Measurements from ENCODE around the gene ZFP30.
"Not testable (repeated sequence)": the region's sequence is repeated elsewhere in the genome, so short reads cannot be mapped to it uniquely, and the experiment has no call there.

Gene ZFP30

DNA sequence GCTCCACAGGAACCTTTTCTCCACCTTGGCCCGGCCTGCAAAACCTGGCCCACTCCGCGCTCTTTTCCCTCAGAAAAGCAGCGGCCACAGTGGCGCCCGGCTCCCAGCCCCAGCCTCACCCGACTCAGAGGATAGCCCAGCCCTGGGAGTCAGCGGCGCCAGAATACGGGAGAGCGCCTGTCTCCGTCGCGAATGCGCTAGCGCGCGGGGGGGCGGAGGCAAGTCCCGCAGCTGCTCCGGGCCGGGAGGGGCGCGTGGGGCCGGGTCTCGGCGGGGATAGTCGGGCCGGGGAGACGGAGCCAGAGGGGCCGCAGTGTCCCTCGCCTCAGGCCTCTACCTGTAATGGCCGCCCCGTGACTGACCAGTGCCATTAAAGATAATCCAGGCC is at the start of gene ZFP30:
Gene ZFP30 (minus strand): TSS at position 165 of the 388 bp plus-strand sequence. CDS start 7,643 bp downstream, outside the sequence.
- peak; percentile 56 to 73 for DNase-seq (ENCODE audit: low read depth in 2 of 2)

DNA sequence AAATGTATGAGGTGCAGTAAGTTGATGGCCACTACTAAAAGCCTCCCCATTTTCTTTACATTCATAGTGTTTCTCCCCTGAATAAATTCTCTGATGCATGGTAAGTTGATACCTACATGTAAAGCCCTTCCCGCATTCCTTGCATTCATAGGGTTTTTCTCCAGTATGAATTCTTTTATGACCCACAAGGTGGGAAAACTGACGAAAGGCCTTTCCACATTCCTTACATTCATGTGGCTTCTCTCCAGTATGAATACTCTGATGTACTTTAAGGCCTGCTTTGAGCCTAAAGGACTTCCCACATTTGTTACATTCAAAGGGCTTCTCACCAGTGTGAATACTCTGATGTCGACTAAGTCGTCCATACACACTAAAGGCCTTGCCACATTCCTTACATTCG is 43.8 kb upstream of the ZFP30 start:
- DNase-seq (ENCODE audit: low read depth in 2 of 2): no peak

- DNase-seq (ENCODE audit: low read depth in 2 of 2): no peak
Measured at GRCh38 chr19:37698216-37698615, 43.0 kb upstream of the ZFP30 start.

GRCh38 chr19:37695144-37695899 is 40.1 kb upstream of the ZFP30 start:
- no peak for DNase-seq (ENCODE audit: low read depth in 2 of 2)

GRCh38 chr19:37692956-37693620 is 37.8 kb upstream of the ZFP30 start:
- no peak for DNase-seq (ENCODE audit: low read depth in 2 of 2)

- peak; percentile 72 for DNase-seq (ENCODE audit: low read depth in 2 of 2)
Measured at GRCh38 chr19:37691881-37692504, 36.7 kb upstream of the ZFP30 start.

- DNase-seq (ENCODE audit: low read depth in 2 of 2): no peak
Measured at GRCh38 chr19:37683520-37683919, 28.3 kb upstream of the ZFP30 start.

DNA sequence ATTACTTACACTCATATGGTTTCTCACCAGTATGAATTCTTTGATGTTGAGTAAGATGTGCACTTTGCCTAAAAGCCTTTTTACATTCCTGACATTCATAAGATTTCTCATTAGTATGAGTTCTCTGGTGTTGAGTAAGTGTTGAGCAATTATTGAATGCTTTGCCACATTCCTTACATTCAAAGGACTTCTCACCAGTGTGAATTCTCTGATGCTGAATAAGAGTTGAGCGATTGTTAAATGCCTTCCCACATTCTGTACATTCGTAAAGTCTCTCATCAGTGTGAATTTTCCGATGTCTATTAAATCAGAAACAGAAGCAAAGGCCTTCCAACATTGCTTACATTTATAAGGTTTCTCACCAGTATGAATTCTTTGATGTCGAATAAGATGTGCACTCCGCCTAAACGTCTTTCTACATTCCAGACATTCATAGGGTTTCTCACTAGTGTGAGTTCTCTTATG is 14.2 kb upstream of the ZFP30 start:
- no peak for DNase-seq (ENCODE audit: low read depth in 2 of 2)

DNA sequence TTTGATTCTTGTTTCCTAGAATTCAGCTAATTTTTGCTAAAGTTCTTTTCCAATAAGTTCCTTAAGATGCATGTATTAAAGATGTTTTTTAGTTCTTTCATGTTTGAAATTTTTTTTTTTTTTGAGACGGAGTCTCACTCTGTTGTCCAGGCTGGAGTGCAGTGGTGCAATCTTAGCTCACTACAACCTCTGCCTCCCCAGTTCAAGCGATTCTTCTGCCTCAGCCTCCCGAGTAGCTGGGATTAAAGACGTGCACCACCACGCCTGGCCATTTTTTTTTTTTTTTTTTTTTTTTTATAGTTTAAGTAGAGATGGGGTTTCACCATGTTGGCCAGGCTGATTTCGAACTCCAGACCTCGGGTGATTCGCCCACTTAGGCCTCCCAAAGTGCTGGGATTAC is 1.9 kb upstream of the ZFP30 start:
- not testable (repeated sequence) for DNase-seq (ENCODE audit: low read depth in 2 of 2)

DNA sequence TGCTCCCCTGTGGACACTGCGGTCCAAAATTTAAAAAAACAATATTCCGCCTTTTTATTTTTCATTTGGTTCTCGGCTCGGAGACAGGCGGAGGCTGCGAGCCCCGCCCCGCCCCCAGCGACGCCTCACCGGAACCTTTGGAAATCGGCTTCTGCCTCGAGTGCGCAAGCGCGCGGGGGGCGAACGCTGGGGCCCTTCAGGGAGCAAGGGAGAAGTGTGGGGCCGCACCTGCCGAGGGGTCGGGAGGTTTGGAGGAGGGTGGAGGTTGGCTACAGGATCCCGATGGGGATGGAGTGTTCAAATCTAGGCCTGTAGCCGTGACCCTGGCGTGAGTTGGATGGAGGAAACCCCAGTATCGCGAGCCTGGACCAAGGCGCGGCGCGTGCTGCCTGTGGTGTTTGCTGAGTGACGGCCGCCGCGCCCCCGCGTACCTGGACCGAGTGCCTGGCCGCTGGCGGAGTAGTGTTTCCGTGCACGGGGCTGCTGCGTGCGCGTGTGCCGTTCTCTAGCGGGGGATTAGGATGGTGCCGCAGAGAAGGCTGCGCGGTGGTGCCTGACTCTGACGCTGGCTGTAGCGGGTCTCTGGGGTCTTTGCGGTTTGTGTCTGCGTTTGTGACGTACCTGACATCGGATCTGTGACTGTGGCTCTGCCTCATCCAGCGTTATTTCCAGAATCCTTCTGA is 565 bp upstream of the ZFP30 start:
- DNase-seq (ENCODE audit: low read depth in 2 of 2): peak; percentile 69 to 83

GRCh38 chr19:37654629-37655300 is 500 bp downstream of the ZFP30 start:
- DNase-seq (ENCODE audit: low read depth in 2 of 2): peak; percentile 0 to 9

GRCh38 chr19:37654118-37654517 is 1.1 kb downstream of the ZFP30 start:
- no peak for DNase-seq (ENCODE audit: low read depth in 2 of 2)

GRCh38 chr19:37635076-37636056 is 19.9 kb downstream of the ZFP30 start:
- DNase-seq (ENCODE audit: low read depth in 2 of 2): no peak

- peak; percentile 24 to 47 for DNase-seq (ENCODE audit: low read depth in 2 of 2)
Measured at GRCh38 chr19:37594982-37595382, 60.3 kb downstream of the ZFP30 start.

- DNase-seq (ENCODE audit: low read depth in 2 of 2): peak; percentile 85 to 89
Measured at GRCh38 chr19:37594304-37594981, 60.8 kb downstream of the ZFP30 start, which contains the start of the genes ZNF540 and ZNF571. ZNF540 (plus strand) TSS chr19:37594876; CDS start chr19:37598448, 3,572 bp downstream. ZNF571 (minus strand) TSS chr19:37594792; CDS start chr19:37586676, 8,116 bp downstream.

GRCh38 chr19:37593996-37594303 is 61.3 kb downstream of the ZFP30 start:
- DNase-seq (ENCODE audit: low read depth in 2 of 2): no peak

GRCh38 chr19:37583340-37583739 is 71.9 kb downstream of the ZFP30 start:
- no peak for DNase-seq (ENCODE audit: low read depth in 2 of 2)

DNA sequence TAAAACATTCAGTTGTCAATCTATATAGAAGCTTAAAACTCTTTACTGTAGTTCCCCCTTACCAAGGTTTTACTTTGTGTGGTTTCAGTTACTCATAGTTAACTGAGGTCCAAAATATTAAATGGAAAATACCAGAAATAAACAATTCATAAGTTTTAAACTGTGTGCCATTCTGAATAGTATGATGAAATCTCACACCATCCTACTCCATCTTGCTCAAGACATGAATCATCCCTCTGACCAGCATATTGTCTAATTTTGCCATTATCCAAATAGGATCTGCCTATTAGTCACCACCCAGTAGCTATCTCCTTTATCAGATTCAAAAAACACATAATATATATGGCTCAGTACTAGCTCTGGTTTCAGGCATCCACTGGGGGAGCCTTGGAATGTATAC is 83.1 kb downstream of the ZFP30 start:
- DNase-seq (ENCODE audit: low read depth in 2 of 2): no peak

DNA sequence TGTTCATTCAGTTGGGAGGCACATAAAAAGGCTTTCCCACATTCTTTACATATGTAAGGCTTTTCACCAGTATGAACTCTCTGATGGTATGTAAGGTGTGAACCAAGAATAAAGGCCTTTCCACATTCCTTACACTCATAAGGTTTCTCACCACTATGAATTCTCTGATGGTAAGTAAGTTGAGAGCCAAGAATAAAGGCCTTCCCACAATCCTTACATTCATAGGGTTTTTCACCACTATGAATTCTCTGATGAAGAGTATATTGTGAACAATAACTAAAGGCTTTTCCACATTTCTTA is 89.9 kb downstream of the ZFP30 start:
- DNase-seq (ENCODE audit: low read depth in 2 of 2): no peak

All from stimulated activated CD4-positive, alpha-beta T cell treated with anti-CD3 and anti-CD28 coated beads, Interleukin-12 subunit alpha, Interleukin-12 subunit beta, amount 100 ng/mL, for 24 hours (primary cell).